Measurements from ENCODE around the gene EPS8L3.

The EPS8L3 gene

DNA sequence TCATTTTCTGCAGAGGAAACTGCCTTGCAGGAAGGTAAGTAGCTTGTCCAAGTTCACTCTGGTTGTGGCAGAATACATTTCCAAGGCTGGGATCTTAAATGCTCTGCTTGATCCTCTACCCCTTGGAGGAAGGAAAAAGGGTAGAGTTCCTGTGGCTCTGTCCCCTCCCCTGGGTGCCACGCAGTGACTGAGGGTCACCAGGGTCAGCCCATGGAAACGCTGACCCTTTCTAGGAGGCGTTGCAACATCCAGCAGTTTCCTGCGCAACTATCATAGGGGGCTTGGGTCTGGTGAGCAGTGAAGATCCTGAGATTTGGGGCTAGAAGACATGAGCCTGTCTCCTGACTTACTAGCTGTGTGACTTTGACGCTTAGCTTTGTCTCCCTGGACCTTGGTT is 29.4 kb upstream of the EPS8L3 start:
- peak; percentile 15 for DNase-seq

DNA sequence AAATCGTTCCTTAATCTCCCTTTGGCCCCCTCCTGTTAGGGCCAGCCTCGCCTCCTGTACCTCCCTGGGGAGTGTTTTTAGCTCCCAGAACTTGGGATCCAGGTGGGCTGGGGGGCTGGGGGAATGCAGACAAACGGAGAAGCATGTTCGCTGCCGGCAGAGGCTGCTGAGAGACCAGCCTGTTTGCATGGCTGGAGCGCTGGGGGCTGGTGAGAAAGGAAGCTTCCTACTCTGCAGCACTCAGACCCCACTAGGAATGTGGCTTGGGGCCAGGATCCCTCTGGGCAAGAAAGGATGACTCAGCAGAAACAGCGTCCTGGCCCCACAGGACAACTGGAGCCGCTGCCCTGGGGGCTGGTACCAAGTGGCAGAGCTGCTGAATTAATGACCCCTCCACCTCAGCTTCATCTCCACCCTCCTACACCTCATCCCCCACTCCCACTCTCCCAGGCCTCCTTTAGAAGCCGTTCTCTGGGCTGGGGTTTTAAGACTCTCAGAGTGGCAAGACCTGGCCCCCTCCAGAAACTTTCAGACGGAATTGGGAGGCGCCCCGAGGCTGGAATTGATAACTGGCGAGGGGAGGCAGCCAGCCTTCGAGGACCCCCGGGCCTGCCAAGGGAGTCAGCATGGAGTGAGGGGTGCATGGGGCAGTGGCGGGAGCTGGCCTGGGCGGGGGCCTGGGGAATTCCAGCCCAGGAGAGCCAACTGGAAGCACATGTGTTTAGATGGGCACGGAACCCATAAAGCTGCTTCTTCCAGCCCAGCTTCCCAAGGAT is 28.5 kb upstream of the EPS8L3 start:
- DNase-seq: peak; percentile 17

DNA sequence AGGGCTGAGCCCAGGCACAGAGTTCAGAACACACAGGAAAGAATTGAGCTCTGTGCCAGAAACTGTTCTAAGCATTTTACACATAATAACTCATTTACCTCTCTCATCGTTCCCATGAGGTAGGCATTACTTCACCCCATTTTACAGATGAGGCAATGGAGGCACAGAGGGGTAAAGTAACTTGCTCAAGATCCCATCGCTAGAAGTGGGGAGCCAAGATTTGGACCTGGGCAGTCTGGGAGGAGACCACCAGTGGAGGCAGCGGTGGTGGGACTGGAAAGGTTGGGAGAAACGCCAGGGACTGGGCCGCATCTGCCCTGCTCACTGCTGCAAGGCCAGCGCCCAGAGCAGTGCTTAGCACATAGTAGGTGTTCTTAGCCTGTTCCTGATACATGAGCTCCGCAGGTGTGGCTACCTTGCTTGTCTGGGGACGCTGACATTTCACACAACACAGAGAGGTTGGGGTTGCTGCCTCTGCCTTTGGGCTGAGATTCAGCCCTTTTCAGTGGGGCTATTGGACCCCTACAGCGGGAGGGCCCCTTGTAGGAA is 27.8 kb upstream of the EPS8L3 start:
- DNase-seq: no peak

DNA sequence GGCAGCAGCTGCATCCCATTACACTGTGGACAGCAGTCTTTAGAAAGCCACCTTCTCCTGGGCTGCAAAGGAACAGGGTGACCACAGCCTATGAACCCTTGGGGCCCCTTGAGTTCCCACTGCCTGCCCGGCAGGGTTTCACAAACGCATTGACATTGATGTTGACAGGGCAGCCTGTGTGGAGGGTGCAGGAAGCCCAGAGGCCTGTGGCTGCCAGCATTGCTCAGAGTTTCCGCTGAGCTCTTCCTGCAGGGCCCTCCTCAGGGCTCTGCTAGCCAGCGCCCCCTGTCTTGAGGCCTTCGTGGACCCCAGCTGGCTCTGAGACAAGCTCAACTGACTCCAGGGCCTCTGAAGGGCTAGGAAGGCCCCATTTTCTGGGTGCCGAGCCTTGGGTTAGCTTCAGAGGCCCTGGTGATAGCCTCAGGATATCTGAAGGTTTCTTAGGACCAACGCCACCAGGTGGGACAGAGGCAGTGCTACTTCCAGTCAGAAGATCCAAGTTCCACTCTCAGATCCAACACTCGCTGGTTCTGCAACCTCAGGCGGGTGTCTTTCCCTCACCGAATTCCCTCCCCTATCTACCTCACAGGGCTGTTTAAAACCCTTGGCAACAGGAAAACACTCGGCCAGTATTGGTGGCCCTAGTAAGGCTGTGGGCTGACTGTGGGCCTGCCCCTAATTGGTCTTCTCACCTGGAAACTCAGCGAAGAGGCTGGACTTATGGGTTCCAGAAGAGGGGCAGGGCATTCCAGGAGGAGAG is 27.2 kb upstream of the EPS8L3 start:
- DNase-seq: peak; percentile 75

DNA sequence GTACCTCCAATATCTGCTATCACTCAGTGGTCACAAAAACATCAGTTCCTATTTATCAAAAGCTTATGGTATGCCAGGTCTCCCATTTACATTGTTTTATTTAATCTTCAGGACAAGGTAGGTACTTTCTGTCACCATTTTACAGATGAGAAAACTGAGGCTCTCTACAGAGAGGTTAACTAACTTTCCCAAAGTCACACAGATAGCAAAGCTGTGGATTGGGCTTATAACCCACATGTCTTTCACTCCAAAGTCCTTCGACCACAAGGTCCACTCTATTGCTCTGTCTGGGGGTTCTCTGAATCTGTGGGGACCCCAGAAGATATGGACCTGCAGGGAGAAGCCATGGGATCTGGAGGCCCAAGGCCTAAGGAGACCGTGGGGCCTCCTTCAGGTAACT is 26.6 kb upstream of the EPS8L3 start:
- DNase-seq: no peak

DNA sequence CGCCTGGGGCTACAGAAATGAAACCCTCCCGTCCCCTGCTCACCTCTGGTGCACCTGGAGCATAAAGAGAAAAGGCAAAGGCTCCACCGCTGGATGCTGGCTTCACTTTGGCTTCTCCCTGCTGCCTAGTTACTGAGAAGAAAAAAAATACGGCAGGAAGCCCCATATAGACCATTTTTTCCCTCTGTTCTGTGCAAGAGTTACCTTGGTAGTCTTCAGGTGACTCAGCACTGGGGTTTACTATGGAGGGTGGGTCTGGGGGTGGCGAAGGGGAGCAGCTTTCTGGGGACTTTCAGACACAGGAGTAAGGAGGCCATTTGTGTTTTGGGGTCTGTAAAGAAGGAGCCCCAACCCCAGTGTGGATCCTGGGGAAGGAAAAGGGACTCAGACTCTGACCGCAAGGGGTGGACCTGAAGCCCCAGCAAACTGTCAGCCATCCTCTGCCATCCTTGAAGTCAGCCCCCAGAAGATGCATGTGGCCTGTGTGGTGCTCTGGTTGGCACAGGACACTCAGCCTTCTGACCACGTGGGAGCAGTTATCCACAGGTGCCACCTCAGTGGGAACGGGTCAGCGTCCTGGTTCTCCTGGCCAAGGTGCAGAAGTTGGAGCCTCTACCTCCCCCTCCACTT is 25.9 kb upstream of the EPS8L3 start:
- peak; percentile 19 for DNase-seq

DNA sequence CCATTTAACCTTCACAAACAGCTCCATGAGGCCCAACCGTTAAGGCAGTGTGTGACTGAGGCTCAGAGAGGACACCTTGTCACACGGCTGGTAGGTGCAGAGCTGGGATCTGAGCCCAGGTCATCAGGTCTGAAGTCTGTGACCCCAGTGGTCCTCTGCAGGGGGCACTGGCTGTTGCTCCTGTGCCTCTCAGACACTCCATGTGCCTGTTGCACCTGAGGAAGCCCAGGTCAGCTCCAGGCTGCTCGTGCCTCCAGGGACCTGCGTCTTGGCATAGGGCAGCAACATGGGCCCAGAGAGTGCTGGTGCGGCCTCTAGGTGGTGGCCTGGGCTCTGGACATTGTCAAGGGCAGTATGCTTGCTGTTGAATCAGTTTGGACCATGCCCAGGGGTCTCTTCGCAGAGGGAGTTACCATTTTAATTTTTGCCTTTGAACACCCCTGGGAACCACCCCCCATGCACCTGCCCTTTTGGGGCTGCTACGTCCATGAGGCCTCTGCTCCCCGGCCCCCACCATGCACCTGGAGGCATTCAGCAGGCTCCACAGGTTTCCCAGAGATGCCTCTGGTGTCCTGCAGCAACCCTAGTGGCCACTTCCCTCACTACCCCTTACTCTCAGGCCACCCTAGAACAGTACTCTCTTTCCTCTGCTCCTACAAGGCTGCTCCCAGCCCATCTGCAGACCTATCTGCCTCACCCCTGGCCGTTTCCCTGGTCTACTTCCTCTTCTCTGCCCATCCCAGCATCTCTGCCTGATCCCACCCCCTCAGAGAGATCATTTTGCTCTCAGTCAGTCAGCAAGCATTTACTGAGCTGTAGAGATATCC is 25.2 kb upstream of the EPS8L3 start:
- DNase-seq: peak; percentile 18

DNA sequence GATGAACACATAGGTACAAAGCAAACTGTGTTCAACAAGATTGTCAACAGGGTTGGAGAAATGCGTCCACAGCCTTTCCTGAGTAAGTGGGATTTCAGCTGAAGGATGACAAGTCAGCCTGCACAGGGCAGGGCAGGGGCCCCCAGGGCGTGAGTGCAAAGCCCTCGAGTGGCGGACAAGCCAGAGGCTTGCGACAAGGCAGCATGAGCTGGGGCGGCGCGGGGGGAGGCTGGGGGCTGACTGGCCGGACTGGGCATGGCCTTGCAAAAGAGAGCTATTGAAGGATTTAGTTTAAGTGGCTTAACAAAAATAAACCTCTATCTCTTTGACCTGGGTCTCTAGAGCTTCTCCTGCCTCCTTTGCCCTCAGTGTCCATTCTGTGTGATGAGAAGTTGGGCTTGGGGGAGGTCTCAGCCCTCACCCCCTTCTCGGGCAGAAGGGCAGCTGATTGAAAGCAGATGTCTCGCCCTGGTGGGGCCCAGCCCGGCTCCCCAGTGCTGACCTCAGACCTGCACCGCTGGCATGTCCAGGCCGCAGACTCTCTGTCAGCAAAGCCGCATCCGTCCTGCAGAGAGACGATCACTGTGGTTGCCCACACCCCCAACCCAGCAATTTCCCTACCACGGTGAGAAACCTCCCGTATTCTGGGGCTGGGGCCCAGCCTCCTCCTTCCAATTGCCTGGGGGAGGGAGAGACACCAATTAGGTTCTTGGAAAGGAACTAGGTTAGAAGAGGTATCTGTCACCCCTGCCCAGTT is 24.3 kb upstream of the EPS8L3 start:
- DNase-seq: peak; percentile 18

DNA sequence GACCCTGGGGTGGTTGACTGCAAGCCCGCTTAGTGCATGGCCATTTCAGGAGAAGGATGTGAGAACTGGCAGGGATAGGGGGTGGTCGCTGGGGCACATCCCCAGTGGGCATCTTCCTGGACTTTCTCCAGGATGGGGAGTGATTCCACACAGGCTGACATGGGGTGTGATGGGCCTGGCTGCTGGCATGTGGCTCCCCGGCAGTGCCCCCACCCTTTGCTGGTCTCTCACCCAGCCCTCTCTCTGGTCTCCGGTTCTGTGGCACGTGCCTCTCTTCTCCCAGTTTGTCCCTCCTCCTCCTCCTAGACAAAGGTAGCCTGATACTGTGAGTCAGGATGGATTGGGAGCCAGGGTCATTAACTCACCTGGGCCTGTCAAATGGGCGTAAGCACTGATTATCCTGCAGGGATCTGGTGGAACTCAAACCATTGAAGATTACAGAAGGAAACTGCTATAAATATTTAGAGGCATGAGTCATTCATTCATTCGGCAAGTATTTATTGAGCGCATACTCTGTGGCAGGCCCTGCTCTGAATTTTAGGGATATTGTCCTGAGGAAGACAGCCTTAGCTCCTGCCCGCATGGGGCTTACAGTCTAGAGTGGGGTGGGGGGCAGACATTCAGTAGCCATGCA is 23.6 kb upstream of the EPS8L3 start:
- peak; percentile 2 for DNase-seq

DNA sequence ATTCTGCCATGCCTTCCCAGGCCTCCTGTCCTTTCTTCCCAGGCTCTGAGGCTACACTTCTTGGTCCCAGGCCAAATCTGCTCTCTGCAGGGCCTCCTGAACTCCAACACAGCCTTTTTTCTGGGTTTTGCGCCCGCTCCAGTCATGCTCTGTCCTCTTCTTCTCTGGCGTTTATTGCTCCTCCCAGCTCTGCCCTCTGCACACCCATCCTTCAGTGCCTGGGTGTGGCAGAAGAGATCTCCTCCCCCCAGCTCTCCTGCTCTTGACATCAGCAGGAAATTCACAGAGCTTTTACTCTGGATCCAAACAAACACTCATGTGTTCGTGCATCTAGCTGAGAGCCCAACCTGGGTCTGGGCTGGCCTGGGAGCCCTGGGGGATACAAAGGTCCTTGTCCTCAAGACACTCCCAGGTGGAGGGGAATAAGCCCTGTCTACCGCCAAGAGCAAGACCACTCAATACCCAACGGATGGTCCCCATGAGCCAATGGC is 22.9 kb upstream of the EPS8L3 start:
- DNase-seq: no peak

DNA sequence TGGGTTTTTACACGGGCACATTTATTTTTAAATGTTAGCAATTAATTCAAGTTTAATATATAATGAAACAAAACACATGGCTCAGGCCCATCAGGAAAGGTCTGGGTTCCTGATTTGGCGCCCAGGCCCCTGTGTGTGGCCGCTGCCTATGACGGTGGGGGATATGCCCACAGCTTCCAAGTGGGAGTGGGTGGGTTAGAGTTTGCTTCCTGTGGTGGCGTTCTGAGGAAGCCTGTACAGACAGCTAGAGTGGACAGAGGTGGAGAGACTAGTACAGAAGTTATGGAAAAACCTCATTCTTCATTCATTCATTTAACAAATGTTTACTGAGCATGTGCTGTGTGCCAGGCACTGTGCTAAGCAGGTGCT is 22.4 kb upstream of the EPS8L3 start:
- no peak for DNase-seq

DNA sequence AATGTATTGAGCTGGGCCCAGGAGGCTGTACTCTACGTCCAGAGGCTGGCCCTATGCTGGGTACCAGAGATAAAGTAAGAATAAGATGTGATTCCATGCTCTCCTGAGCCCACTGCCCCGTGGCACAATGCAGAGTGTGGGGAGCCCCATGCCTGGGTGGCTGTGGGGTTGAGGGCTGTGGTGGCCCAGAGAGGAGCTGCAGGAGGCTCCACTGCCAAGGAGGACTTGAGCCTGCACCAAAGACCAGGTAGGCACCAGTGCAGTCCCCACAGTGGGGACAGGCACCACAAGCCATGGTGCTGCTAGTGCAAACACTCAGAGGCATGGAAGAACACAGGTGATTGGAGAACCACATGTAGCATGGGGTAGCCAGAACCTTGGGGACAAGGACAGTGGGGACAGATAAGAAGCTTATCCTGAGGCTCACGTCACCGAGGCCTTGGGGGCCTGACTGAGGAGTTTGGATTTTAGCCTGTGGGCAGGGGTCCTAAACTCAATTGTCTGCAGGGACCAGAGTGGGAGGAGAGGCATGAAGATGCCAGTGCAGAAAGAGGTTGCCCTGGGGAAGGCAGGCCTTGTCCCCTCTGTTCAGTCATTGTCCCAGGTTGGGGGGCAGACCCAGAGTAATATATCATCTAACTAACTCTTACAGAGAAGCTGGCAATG is 21.9 kb upstream of the EPS8L3 start:
- DNase-seq: no peak

DNA sequence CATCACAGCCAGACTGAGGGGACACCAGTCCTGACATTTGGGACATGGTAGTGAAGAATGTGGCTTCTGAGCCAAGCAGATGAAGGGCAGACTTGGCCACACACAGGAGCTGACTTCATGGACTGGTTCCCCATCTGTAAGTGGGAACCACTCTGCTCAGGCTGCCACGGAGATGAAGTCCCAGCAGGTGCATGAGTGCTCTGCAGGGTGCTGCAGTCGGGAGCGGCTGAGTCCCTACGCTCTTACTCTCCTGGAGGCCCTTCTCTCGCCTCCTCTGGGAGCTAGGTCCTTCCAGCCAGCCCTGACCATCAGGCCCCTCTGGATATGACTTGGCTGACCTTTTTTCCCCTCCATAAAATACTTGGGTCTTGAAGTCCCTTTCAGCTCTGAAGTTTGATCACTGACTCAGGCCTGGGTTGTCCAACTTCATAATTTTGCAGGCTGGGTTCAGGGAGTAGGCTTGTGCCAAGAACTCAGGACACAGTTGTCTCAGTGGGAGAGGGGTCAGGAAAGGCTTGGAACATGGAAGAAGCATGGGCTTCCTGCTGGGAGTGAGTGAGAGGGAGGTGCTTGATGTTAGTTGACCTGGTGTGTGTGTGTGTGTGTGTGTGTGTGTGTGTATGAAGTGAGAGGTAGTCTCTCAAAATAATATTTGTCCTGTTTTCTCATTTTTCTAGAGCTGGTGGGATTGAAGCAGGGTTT is 21.0 kb upstream of the EPS8L3 start:
- DNase-seq: no peak

DNA sequence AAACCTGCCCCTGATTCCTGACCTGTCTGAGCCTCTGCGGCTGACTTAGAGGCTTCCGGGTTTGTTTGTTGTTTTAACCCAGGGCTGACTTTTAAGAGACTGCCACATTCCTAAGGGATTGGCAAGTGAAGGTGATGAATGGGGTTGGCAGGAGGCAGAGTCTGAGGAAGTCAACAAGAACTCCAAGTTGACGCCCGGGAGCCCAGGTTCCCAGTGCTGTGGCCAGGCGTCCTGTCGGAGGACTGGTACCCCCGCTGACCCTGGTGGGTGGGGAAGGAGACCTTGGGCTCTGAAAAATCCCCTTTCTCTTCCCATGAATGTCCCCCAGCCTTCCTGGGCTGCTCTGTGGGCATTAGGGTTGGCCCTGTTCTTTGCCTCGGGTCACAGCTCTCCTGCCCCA is 19.7 kb upstream of the EPS8L3 start:
- DNase-seq: no peak

DNA sequence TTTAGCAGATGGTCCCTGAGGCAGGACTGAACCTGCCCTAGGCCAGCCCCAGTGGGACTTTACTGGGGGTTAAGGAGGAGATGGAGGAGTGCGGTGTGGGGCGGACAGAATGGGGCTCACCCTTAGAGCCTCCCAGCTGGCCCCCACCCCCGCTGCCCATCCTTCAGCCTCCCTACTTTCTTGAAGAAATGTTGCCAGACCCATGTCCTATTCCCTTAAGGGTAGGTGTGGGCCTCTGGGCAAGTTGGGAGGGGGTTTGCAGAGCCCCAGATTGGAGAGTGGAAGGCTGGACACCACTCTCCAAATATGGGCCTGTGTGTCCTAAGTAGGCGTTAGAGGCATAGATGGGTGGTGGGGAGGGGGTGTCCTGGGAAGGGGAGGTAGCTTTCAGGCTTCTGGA is 19.2 kb upstream of the EPS8L3 start:
- DNase-seq: no peak

DNA sequence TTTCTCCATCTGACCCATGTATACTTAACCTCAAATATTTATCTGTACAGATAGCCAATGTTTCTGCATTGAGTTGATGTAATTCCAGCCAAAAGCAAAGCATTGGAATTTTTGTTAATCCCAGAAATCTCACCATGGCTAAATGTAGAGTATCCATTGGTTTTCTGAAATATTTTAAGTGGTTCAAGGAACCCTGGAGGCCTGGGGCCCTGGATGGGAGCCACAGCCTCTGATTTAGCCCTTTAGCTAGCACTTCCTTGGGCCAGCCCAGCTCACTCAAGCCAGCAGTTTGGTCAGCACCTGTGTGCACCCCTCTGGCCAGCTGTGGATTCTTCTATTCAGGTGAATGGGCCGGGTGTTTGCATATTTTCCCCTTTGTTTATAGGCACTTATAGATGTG is 18.8 kb upstream of the EPS8L3 start:
- DNase-seq: no peak

DNA sequence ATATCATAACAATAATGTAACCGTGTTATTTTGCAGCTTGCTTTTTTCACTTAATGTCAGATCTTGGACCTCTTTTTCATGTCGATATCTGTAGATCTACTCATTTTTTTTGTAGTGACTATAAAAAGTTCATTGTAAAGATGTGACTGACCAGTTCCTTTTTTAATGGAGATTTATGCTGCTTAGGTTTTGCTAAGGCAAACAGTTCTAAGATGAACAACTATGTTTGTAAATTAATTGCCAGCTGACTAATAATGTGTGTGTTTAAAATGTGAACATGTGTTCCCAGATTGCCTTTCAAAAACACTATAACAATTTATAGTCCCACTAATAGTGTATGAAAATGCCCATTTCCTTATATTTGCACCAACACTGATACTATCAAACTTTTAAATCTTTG is 18.1 kb upstream of the EPS8L3 start:
- no peak for DNase-seq

DNA sequence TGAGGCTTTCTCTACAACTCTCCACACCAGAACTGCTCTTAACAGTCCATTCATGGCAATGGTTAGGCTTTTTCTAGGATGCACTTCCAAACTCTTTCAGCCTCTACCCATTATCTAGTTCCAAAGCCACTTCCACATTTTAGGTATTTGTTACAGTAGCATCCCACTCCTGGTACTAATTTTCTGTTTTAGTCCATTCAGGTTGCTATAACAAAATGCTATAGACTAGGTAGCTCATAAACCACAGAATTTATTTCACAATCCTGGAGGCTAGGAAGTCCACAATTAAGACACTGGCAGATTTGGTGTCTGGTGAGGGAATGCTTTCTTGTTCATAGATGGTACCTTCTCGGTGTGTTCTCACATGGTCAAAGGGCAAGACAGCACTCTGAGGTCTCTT is 17.3 kb upstream of the EPS8L3 start:
- DNase-seq: no peak

DNA sequence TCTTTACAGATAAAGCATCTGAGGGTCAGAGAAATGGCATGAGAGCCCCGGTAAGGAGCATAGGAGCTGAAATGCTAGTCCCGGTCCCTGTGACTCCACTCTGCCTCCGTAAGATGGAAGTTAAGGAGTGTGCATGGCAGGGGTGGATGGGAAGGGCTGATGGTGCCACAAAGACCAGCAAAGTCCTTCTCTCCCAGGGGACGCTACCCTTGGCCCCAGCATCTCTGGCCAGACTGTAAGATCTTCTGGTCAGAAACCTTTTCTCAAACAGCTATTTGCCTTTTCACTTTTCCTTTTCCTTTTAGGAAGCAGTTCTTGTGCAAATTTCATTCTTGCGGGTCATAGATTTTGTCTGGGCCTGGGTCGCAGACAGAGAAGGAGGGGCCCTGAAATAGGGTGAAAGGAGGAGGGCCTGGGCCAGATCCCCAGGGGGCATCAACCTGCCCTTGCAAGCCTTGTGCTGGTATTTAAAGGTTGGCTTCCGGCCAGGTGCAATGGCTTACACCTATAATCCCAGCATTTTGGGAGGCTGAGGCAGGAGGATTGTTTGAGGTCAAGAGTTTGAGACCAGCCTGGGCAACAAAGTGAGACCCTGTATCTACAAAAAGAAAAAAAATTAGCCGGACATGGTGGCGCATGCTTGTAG is 14.4 kb upstream of the EPS8L3 start:
- DNase-seq: no peak

DNA sequence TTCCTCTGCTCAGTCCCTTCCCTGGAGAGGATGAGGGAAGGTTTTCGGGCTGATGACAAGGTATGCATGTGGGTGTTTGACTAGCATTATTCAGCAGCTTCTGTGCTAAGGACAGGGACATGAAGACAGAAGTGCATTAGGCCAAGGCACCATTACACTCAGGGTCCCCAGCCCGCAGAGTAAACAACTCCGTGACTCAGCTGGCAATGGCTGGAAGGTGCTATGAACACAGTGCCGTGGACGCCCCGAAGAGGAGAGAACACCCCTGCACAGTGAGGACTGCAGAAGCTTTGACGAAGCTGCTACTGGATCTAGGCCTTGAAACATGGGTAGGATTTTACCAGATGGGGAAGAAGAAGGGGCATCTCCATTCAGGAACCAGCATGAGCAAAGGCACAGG is 13.7 kb upstream of the EPS8L3 start:
- no peak for DNase-seq
